GM21360 (cell line): ENCODE results near the gene TSC22D1.

Experiments
- ATAC-seq: cut with Tn5 transposase; IDR thresholded peaks from one replicate; pipeline ENCODE4 v1.9.1; 2021; ENCODE audit warnings: mild to moderate bottlenecking, moderate library complexity; ENCODE audit not compliant: unreplicated experiment

TSC22D1 gene

DNA sequence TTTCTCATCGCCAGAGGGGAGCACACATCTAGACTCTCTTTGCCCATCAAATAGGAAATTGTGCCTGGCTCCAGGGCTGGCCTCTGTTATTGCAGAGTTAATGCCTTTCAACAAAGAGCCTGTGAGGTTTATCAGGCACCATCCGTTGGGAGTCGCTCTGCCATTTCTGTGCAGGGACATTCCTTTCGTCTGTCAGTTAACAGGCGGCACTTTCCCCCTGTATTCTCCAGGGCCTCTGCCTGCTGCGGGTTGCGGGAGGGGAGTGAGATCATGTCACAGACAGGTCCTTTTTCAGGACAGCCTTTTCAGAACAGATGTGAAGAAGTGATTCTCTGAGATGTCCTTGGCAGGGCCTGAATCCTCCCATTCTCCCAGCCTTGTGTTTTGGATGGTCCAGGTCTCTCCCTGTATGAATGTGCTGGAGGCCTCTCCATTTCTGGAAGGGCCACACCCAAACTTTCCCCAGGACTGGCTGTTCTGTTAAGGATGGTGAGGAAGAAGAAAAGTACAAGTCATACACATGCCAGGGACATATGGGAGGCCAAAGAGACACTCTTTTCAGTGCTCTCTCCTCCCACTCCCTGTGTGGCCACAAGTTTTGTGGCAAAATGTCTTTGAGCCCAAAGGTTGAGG lies 187.6 kb downstream of the TSC22D1 start:
- ATAC-seq = no peak

DNA sequence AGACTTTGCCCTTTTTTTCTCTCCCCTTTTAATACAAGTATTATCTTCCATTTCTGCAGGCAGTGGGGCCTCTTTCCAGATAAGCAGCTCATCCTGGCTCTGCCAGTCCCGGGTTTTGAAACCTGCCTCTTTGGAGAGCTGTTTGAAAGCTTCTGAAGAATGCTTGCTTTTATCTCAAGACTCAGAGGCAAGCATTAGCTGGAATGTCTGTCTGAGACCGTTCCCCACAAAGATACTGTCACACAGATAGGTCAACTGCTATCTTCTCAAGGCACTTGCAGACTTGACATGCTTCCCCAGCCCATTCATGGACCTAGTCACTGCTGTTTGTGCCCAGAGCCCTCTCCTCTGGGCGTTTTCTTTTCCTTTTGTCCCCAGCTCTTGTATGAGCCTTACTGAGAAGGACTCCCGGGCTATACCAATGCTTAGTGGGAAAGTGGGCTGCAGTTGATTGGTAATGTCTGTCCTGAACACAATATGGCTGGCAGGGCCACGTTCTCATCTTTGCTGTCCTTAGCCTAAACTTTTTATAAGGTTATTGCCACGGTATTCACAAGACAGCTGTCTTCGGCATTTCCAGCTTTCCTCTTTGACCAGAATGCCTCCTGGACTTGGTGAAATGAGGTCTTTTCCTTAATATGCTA lies 189.1 kb downstream of the TSC22D1 start:
- ATAC-seq = no peak

DNA sequence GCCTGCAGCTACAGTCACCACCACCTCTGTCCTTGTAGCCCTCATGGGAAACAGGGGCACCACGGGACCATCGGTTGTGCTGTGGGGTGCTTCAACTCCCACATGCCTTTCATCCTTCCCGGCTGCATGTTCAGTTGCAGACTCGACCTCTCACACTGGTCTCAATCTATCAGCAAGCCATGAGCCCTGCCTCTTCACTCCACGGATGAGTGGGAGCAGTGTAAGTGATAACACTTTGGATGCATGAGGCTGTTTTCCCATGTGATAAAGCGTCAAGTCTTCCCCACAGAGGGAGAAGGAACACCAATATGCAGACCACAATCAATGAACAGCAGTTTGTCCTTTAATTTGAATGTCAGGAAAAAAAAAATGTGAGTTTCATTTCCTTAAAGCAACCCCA lies 190.3 kb downstream of the TSC22D1 start:
- no peak for ATAC-seq

DNA sequence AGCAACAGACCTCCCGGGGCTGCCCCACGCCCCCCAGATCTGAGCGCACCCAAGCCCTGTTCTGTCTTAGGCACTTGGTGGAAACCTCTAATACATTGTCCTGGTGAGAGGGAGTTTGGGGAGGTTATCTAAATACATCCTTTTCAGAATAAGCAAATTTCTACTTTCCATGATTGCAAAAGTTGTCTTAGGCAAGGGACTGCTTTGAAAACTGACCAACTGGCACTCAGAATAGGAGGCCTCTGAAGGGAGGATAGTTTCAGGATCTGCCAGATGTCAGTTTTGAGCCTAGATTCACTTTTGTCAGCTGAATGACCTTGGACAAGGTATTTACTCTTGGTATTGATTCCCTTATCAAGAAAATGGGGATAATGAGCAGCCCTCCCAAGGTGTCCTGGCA lies 190.7 kb downstream of the TSC22D1 start:
- no peak for ATAC-seq

DNA sequence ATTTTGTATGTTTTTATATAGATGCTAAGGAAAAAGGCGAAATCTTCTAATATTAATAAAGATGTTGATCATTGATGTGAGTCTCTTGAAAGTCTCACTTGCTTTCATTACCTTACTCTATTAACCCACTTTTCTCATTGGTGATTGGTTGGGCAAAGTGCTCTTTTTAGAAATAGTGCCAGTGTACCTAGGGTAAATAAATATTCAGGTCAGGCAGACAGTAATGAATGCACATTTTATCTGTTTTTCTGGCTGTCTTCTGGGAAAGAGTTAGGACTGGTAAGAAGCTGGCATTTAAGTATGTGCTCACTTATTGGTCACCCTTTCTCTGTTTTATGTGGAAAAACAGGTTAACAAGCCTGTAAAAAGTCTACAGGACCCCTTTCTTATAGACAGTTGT lies 191.4 kb downstream of the TSC22D1 start:
- no peak for ATAC-seq

DNA sequence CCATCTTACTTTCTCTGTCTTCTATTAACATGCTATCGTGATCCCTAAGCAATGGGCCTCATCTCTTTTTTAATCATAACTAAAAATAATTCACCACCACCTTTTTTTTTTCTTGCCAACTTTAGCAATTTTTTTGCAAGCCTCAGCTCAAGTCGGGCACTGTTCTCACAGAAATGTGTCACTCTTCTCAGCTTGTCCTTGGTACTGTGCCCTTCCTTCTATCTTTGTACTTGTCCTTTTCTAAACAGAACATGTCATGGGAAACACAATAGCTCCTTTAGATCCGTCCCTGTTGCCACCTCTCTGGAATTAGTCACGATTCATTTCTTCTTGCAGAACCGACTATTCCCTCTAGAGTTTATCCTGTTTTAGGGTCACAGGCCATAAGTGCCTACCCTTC lies 192.2 kb downstream of the TSC22D1 start:
- ATAC-seq = no peak

DNA sequence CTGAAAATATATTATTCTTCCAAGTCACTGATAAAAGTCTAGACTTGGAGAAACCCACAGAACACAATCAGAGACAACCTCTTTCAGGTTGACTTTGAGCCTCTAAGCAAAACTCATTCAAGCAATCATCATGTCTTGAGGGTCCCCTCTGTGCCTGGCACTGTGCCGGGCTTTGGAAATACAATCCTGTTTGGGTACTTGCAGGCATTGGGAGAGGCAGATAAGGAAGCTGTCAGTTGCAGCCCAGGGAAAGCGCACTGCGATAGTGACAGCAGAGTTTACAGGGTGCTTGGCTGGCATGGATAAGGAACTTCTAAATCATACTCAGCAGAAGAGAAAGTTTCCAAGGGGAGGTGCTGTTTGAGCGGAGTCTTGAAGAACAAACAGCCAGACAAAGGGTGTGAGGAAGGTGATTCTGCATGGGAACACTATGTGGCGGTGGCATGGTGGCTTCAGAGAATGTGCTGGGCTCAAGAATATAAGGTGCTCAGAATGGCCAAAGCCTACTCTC lies 193.4 kb downstream of the TSC22D1 start:
- ATAC-seq = no peak
